Effector CD8-positive, alpha-beta T cell (primary cell): ENCODE data around the gene COA1.
"Not testable (repeated sequence)": the region's sequence is repeated elsewhere in the genome, so short reads cannot be mapped to it uniquely, and the experiment has no call there.

Source experiments
- DNase-seq: peaks from one replicate; lab custom pipeline; 2025; lab: John Stamatoyannopoulos, UW

Gene COA1

DNA sequence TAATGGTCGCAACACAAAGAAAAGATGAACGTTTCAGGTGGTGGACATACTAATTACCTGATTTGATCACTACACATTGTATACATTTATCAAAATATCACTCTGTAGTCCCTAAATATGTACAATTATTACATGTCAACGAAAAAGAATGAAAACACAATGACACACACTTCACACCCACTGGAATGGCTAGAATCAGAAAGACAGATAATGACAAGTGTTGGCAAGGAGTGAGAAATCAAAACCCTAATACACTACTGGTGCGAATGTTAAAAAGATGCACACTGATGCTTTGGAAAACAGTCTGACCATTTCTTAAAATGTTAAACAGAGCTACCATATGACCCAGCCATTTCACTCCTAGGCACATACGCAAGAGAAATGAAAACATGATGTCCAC is 2.3 kb downstream of the COA1 start:
- no peak for DNase-seq

DNA sequence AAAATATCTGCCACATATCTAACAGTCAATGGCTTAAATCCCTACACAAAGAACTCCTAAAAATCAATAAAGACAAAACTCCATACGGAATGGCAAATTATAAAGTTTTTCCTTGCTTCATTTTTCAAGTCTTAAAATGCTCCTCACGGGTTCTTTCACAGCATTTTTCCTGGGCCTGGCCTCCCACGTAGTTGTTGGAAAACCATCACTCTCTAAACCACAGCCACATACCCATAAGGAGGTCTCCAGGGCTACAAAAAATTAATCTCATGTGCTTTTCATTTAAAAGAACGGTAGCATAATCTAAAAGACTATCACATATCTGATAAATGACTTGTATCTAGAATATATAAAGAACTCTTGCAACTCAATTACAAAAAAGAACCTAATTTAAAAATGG is 2.9 kb downstream of the COA1 start:
- DNase-seq, result no peak

DNA sequence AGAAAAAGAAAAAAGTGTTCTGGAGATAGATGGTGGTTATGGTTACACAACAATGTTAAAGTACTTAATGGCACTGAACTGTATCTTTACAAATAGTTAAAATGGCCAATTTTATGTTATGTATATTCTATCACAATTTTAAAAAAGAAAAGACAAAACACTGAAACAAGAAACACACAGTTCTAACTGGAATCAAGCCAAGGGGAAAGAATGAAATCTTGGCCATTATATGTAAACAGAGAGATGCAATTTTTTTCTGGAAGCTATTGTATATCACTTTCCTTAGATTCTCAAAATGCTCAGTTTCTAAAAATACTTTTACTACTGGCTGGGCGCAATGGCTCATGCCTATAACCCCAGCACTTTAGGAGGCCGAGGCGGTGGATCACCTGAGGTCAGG is 4.1 kb downstream of the COA1 start:
- no peak for DNase-seq

DNA sequence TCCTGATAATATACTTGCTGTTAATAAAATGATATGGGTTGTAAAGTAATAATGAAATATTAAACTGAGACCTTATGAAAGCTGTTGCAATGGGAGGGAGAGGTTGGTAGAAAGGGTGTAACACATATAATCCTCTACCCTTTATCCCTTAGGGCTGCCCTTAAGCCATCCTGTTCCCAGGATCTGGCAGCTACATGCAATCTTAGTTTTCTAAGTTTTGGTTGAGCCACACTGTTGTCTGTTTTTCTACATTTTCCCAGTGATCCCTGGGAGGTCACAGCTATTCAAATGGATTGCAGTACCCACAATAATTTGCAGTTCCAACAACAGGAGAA is 6.3 kb downstream of the COA1 start:
- DNase-seq, result no peak

DNA sequence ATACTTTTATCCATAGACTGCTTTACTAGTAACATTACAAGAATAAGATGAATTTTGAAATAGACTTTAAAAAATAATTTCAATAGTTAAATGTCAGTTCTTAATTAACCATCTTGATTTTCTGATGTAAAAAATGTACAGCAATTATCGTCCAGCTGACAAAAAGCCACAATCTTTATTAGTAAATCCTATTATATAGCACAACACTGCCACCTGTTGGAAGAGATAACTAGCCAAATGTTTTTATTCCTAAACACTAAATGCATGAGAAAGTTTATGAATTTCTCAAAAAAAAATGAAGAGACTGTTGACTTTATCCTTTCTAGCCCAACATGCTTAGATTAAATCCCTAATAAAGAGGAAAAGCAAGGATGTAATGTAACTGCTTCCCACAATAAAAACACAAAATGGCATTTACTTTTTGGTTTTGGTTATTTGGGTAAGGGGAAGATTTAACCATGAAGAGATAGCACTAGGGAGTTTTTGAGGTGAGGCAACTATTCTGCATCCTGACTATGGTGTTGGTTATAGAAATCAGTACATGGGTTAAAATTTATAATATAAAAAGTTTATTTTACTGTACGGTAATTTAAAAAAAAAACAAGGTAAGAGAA is 8.0 kb downstream of the COA1 start:
- DNase-seq, result no peak

DNA sequence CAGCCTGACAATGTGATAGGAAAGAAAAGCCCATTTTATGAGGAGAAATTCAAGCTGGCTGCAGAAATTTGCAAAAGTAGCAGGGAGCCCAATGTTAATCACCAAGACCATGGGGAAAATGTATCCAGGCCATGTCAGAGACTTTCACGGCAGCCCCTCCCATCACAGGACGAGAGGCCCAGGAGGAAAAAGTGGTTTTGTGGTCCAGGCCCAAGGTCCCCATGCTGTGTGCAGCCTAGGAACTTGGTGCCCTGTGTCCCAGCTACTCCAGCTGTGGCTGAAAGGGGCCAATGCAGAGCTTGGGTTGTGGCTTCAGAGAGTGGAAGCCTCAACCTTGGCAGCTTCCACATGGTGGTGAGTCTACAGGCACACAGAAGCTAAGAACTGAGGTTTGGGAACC is 12.7 kb downstream of the COA1 start:
- no peak for DNase-seq

DNA sequence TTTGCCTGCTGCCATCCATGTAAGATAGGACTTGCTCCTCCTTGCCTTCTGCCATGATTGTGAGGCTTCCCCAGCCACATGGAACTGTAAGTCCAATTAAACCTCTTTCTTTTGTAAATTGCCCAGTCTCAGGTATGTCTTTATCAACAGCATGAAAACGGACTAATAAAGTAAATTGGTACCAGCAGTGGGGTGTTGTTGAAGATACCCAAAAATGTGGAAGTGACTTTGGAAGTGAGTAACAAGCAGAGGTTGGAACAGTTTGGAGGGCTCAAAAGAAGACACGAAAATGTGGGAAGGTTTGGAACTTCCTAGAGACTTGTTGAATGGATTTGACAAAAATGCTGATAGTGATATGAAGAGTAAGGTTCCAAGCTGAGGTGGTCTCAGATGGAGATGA is 13.4 kb downstream of the COA1 start:
- DNase-seq, result not testable (repeated sequence)

DNA sequence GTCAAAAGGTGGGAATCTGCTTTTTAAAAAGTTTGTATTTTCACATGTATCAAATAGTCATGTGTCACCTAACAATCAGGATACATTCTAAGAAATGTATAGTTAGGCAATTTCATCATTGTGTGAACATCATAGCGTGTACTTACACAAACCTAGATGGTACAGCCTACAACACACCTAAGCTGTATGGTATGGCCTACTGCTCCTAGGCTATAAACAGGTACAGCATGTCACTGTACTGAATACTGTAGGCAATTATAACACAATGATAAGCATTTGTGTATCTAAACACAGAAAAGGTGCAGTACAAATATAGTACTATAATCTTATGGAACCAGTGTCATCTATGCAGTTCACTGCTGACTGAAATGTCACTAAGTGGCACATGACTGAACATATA is 17.8 kb downstream of the COA1 start:
- DNase-seq, result no peak

DNA sequence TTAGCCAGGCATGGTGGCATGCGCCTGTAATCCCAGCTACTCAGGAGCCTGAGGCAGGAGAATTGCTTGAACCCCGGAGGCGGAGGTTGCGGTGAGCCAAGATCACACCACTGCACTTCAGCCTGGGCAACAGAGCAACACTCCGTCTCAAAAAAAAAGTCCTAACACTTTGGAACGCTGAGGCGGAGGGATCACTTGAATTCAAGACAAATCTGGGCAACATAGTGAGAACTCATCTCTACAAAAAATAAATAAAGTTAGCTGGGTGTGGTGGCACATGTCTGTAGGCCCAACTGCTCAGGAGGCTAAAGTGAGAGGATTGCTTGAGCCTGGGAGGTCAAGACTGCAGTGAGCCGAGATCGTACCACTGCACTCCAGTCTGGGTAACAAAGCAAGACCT is 21.3 kb downstream of the COA1 start:
- not testable (repeated sequence) for DNase-seq

DNA sequence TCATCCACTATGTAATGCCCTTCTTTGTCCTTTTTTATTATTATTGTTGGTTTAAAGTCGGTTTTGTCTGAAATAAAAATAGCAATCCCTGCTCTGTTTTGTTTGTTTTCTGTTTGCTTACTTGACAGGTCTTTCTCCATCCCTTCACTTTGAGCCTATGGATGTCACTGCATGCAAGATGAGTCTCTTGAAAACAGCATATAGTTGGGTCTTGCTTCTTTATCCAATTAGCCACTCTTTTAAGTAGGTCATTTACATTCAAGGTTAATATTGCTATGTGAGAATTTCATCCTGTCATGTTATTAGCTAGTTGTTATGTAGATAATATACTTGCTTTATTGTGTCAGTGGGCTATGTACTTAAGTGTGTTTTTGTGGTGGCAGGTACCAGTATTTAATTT is 25.8 kb downstream of the COA1 start:
- DNase-seq, result no peak

DNA sequence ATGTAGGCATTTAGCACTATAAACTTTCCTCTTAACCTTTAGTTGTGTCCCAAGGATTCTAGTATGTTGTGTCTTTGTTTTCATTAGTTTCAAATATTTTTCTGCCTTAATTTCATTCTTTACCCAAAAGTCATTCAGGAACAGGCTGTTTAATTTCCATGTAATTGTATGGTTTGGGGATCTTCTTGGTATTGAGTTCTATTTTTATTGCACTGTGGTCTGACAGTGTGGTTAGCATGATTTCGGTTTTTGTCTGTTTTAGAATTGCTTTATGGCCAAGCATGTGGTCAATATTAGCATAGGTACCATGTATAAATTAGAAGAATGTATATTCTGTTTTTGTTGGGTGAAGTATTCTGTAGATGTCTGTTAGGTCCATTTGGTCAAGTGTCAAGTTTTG is 26.3 kb downstream of the COA1 start:
- DNase-seq, result no peak

DNA sequence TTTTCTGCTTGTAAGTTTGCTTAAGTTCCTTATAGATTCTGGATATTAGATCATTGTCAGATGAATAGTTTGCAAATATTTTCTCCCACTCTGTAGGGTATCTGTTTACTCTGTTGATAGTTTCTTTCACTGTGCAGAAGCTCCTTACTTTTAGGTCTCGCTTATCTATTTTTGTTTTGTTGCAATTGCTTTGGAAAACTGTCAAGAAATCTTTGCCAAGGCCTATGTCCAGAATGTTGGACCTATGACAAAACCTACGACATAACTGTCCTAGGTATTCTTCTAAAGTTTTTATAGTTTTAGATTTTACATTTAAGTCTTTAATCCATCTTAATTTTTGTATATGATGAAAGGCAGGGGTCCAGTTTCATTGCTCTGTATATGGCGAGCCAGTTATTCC is 27.4 kb downstream of the COA1 start:
- no peak for DNase-seq

DNA sequence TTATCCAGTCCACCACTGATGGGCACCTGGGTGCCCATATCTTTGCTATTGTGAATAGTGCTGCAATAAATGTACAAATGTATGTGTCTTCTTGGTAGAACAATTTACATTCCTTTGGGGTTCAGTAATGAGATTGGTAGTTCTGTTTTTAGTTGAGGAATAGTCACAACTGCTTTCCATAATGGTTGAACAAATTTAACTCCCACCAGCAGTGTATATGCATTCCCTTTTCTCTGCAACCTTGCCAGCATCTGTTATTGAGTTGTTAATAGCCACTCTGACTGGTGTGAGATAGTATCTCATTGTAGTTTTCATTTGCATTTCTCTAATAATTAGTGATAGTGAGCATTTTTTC is 27.8 kb downstream of the COA1 start:
- DNase-seq, result no peak

DNA sequence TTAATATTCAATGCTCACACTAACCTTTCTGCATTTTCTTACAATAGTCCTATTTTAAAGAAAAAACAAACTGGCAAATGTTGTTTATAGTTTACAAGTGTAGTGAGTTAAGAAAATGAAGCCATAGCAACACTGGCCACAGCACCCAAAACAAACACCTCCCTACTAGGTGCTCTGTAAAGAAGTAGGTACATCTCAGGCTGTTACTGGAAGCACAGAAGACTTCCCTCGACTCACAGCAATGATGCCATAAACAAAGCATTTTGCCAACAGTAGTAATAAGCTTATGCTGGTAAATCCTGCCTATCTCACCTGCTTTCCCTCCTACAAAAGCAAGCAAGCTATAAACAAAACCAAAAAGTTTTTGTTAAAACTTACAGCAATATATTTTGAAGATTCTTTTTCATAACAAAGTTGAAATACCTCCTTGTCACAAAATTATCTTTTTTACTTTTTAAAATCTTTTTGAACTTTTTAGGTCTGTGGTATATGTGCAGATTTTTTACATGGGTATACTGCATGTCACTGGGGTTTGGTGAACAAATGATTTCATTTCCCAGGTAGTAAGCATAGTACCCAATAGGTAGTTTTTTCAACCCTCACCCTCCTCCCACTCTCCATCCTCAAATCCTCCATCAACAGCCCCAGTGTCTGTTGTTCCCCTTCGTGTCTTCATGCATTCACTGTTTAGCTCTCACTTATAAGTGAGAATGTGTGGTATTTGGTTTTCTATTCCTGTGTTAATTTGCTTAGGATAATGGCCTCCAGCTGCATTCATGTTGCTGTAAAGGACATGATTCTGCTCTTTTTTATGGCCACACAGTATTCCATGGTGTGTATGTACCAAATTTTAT is 28.4 kb downstream of the COA1 start:
- DNase-seq, result no peak

DNA sequence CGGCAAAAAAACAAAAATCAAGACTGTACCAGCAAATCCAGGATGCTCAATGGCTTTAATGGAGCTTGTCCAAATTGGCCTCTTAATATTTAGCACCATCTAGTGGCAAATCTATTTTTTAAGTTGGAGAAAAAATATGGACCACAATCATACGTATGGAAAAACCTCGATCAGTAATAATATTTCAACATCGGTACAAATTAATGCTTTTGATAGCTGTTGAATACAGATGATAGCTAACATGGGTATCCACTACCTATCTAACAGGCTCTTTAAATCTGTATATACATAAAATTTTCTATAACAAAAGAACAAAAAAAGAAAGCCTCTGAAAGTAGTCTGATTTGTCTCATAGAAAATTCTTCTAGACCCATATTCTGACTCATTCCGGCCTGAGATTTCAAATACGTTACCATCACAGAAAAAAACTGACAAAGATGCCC is 29.2 kb downstream of the COA1 start:
- DNase-seq, result no peak

DNA sequence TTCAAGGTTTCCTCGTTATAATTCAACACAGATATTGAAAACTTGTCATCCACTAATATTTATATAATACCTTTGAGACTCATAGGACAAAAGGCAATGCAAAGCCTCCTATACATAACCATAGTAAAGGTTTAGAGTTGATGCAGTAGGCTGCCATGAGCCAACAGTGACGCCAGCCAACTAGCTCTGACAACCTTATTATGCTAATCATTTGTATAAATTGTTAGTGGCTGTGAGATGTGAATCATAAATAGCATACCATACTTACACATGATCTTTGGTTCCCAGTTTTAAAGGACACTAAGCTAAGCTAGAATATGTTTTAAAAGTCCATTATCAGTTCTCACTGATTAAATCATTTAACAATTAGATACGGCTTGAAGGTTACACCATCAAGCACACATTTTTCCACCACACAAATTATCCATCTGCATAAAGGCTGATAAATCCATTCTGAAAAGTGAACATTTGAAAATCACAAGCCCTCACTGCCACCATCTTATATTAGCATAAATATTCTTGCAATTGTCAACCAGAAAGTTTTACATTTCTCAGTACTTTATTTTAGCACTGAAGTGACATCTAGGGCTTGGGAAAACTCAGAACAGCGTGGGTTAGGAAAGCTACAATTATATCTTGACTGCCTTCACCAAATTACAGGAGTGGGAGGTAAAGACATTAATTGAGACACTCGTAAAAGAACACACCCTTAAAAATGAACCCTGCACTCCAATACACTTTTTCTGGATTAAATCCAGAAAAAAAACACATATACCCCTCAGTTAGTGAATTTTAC is 30.7 kb downstream of the COA1 start:
- no peak for DNase-seq

DNA sequence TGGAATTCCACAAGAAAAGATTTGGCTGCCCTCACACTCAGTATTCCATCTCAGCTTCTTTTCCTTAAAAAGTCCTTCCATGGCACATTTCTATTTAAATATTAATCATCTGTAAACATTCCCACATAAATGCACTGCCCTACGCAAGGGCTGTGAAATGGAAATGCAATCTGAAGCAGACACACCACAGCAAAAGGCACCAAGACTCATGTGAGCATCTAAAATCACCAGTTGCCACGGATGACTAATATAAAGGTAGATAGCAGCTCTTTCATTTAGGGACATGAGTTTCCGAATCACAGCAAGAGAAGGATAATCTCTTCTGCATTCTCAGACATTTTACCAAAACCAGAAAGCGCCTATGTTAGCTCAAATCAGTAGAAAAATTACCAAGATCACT is 31.6 kb downstream of the COA1 start:
- no peak for DNase-seq

DNA sequence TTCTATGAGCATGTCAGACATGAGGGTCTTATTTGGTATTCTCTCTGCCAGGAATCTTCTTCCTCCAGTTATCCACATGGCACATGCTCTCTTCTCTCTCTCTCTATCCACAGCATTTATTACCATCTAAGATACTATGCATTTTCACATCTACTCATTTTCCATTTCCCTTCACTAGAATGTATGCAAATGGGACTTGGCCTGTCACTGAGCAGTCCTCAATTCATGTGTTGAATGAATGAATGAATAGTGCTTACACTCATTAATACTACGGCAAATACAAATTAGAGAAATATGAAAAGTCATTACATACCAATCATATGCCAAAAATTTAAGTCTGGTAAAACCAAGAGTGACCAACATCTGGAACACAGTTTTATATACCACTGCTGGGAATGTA is 34.0 kb downstream of the COA1 start:
- no peak for DNase-seq

DNA sequence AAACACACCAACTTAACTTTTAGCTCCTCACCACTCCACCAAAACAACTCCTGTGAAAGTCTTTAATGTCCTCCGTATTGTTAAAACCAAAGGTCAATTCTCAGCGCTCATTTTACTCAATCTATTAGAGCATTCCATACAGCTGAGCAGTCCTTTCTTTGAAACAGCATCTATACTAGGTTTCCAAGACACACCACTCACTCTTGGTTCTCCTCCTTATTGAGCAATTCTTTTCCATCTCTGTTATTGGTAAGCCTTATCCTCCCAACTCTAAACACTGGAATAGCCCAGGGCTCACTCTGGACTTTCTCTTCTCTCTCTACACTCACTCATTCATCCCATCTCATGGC is 34.9 kb downstream of the COA1 start:
- DNase-seq, result no peak

DNA sequence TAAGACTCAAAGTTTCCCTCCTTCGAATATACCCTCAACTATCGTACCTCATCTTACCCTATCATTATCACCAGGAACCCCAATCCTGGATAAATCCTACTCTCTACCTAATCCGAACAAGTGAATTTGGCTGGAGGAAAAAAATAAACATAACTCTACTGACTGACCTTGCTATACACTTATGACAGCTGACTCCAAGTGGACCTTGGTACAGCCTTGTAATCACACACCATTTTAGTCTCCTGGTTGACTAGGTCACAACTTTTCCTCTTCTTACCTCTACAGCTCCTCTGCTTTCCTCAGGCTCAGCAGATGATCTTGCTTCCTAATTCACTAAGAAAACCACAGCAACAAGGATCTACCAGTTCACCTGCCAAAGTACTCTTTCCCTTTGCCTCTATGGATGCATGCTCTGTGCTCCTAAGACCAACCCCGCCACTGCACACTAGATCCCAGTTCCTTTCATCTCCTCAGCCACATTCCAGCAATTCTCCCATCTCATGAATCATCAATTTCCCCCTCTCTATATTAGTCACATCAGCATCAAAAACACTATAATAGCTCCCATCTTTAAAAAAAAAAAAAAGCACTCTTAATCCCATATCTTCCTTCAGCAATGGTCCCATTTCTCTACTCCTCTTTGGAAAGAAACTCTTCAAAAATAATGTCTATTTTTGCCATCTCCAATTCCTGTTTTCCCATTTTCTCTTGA is 35.5 kb downstream of the COA1 start:
- no peak for DNase-seq

DNA sequence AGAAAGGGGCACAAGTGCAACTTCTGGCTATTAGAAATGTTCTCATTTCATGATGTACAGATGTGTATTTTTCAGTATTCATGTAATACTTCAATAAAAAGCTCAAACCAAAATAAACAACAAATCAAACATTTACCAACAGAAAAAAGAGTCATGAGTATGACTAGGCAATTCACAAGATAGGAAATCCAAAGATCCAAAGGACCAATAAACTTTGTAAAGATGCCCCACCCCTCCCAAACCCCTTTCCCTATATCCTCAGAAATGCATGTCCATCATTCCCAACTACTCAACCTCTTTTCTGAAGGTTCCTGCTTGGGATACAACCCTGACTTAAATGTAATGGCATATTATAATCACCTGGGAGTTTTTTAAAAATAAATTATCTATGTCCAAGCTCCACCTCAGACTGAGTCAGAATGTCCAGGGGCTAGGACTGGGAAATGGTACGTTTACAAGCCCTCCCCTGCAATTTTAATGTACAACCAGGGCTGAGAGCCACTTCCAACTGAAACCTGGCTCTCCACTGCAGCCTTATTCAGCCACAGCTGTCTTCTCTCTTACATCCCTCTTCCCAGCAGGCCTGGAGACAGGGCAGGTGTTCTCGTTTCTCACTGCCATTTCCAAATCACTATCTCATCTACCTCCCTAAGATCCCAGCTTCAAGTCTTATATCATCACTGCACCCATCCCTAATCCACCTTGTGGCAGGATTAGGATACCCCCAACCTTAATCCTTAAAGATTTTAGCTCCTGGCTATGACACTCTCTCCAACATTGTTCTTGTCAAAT is 36.5 kb downstream of the COA1 start:
- DNase-seq, result no peak

DNA sequence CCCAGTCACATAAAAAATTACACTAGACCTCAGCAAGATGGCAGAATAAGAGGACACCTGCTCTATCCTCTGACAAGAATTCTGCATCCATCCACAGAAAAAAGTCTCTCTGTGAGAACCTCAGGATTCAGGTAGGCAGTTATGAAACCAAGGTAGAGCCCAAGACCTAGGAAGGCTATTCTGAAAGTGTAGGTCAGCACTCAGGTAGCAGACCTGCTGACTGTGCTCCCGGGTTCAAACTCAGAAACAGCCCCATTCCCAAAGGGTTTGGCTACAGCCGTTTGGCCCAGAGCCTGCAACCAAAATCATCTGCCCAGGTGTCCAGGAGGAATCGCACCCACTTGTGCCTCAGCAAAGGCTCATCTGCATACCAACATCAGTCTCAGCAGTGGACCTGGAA is 37.7 kb downstream of the COA1 start:
- no peak for DNase-seq
